Middle frontal gyrus (tissue), 1 donor: ENCODE measurements around the gene CLEC16A.
"Not testable (repeated sequence)": the region's sequence is repeated elsewhere in the genome, so short reads cannot be mapped to it uniquely, and the experiment has no call there.

ENCODE experiments used
- DNase-seq: peaks from one replicate; pipeline ENCODE4 v3.0.0-alpha.2; 2015; ENCODE audit warnings: low spot score; ENCODE audit errors: extremely low spot score

CLEC16A gene

DNA sequence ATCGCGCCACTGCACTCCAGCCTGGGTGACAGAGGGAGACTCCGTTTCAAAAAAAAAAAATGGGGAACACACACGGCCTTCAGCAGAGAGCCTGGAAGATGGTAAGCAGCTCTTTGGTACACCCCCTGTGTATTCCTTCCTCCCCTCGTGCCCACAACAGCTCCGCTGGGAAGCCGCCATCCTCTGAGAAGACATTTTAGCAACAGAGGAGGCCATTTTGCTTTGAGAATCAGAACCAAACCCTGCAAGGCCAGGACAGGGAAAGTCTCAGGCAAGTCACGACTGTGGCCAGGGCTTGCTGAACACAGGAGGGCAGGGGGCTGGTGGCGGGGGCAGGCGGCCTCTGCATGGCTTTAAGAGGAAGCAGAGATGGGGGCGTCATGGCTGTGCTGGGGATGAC lies 265.9 kb downstream of the CLEC16A start:
- no peak for DNase-seq

DNA sequence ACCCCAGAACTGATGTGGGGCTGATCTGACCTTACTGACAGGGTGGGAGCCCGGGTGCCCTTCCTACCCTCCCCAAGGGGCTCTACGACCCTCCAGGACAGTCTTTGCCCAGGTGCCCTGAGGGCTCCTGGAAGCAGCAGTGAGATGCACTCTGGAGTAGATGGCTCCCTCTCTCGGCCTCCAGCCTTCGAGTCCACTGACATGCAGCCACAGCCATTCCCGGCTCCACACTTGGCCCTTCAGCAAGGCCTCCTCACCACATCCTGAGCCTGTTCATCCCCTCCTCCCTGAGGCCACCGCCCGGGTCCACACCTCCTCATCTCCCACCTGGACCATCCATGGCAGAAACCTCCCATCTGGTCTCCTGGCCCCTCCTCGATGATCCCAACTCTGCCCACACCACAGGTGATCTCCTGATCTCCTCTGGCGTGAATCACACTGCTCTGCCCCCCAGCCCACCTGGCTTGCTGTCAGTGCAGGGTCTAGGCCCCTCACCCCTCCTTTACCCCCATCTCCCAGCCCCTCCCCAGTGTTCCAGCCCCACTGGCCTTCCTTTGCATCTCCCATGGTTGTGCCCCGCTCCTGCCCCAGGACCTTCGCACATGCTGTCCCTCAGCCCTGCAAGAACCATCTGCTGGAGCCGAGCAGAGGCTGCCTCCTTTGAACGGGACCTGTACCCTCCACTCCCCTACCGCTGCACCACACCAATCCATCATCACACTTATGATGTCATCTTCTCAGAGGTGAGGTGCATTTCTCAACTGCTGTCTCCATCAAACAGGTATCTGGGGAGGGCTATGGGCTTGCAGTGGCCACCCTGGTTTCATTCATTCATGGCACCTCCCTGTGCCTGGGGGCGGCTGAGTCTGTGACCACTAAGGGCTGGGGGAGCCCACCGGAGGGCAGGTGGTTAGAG lies 267.0 kb downstream of the CLEC16A start:
- DNase-seq = no peak

DNA sequence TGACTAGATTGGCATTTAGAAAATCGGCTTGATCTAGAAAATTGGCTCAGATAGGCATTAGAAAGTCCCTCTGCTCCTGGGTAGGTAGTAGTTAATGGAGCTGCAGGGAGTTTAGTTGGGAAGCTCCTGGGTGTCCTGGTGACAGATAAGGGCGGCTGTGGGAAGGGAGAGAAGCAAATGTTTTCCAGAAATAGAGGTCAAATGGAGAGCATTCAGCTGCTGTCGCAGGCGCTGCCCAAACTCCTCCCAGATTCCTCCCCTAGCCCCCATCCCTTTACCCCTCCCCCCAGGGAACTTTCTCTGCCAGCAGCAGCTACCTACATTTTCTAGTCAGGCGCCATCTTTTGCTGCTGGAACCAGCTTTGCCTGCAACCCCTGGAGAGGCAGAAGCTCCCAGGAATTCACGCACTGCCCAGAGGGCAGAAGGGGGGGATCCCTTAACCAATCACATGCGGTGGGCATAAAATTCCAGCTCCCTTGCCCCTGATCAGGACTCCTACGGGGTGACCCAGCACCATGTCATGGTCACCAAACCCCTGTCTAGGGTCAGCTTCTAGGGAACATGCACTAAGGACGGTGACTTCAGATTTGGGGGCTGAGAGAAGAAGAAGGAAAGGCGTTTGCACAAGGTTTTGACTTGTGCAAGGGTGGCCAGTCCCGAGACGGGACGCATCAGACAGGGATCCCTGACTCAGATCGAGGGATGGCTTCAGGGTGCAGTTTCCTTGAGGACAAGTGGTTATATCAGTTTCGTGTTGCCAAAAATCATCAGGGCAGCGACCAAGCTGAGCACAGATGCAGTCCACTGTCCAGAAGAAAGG lies 267.8 kb downstream of the CLEC16A start:
- no peak for DNase-seq

DNA sequence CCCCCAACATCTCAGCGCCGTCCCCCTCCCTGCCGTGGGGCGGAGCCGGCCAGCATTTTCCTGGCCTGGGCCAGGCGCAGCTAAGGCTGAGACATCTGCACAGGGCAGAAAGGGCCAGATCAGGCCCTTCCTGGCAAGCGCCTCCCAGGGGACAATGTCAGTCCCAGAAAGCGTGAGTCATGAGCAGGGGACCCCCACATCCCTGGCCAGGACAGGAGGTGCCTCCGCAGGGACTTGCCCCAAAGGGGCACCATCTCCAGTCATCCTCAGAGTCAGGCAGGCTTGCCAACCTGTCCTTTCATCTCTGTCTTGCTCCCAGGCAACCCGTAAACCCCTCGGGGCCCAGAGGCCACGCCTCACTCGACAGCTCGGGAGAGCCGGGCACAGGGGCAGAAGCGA lies 268.4 kb downstream of the CLEC16A start:
- no peak for DNase-seq

DNA sequence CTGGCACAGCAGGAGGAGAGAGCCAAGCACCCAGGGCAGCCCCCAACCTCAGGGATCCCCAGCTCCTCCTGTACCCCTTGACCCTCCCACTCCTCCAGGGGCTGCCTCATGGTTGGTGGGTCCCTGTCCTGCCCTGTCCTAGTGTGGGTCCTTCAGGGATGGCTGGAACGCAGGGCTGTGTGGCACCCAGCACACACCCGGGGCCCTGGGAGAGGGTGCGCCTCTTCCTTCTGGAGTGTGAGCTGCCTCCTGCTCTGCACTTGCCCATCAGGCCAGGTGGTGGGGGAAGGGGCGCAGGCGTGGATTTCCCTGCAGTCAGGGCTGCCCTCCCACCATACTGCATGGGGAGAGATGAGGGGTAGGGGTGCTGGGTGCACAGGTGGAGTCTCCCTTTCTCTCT lies 269.0 kb downstream of the CLEC16A start:
- no peak for DNase-seq

DNA sequence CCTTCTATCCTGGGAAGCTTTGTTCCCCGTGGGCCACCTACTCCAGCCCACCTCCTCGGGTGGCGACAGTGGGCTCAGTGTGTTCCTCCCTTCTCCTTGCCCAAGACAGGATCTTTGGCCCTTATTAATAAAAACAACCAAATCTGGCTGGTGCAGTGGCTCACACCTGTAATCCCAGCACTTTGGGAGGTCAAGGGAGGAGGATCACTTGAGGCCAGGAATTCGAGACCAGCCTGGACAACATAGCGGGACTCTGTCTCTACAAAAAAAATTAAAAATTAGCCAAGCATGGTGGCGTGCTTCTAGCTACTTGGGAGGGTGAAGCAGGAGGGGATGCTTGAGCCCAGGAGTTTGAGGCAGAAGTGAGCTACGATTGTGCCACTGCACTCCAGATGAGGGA lies 269.4 kb downstream of the CLEC16A start:
- DNase-seq = no peak

DNA sequence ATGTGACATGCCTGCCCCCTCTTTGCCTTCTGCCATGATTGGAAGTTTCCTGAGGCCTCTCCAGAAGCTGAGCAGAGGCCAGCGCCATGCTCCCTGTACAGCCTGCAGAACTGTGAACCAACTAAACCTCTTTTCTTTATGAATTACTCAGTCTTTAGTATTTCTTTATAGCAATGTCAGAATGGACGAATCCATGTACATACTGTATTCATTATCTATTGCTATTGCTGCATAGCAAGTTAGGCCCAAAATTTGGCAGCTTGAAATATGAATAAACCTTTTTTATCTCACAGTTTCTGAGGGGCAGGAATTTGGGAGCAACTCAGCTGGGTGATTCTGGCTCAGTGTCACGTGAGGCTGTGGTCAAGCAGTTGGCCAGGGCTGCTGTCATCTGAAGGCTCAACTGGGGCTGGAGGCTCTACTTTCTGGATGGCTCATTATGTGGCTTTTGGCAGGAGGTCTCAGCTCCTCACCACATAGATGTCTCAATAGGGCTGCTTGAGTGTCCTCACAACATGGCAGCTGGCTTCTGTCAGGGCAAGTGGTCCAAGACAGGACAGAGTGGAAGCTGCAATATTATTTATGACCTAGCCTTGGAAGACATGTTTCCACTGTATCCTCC lies 271.7 kb downstream of the CLEC16A start:
- DNase-seq = no peak

DNA sequence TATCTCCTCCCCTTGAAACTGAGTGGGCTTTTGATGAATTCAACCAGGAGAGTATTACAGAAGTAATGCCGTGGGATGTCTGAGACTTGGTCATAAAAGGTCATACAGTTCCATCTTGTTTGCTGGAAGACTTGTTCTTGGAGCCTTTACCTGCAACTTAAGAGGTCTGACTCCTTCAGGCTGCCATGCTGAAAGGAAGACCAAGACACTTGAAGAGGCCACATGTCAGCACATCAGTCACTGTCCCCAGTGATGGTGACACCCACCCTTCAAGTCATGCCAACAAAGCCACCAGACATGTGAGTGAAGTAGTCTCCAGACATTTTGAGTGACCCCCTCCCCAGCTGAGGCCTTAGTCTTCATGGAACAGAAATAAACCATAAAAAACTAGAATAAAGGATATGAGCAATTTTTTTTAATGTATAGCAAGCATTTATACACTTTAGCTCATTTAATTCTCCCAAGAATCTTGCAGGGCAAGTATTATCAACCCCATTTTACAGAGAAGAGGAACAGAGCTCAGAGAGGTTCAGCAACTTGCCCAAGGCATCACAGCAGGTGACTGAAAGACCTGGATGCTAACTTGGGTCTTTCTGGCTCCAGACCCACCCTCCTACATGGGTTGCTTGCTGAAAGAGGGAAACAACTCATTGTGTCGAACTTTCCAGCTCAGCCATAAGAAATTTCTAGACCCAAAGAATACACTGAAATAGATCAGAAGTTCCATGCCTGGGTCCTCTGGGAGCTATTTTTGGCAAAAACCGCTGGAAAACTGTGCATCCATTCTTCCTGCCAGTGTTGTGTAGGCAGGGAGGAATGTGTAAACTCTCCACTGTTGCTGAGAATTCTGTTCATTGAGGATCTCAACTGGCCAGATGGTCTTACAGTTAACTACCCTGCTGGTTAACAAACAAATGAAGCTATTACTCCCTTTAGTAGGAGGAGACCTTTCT lies 273.6 kb downstream of the CLEC16A start:
- no peak for DNase-seq

DNA sequence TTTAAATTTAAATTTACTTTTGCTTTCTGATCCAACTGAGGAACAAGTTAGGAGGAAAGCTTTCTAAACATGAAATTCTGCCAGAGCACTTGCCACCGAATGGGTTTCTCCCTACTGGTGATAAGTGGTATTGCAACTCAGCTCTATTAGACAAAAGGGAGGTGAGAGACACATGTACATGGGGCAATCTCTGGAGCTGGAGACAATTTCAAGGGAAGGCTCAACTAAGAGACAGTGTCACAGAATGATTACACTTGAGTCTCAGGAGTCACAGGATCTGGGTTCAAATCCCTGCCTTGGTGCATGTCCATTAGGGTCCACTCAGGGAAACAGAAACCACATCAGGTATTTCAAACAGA lies 274.2 kb downstream of the CLEC16A start:
- DNase-seq = no peak

DNA sequence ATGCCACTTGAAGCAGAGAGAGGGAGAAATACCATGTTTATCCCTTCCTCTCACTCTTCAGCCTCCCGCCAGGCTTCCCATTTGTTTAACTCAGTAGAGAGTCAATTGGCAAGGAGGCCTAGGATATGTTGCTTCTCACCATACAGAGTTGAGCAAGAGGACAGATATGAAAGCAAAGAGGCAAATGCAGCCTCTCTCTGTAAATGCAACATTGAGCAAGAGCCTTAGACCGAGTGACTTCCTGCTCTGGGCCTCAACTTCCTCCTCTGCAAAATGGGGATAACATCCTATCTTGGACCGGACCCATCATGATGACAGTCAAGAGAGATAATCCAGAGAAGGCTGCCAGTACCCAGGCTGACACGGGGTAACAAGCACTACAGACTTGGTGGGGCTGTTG lies 274.8 kb downstream of the CLEC16A start:
- DNase-seq = no peak

DNA sequence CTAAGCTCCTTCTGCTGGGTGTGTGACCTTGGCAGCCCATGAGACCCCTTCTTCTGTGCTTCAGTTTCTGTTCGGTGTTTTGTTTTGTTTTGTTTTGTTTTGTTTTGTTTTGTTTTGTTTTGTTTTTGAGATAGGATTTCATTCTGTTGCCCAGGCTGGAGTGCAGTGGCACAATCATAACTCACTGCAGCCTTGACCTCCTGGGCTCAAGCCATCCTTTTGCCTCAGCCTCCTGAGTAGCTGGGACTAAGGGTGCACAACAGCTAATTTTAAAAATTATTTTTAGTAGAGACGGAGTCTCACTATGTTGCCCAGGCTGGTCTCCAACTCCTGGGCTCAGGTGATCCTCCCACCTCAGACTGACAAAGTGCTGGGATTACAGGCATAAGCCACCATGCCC lies 276.1 kb downstream of the CLEC16A start:
- not testable (repeated sequence) for DNase-seq

DNA sequence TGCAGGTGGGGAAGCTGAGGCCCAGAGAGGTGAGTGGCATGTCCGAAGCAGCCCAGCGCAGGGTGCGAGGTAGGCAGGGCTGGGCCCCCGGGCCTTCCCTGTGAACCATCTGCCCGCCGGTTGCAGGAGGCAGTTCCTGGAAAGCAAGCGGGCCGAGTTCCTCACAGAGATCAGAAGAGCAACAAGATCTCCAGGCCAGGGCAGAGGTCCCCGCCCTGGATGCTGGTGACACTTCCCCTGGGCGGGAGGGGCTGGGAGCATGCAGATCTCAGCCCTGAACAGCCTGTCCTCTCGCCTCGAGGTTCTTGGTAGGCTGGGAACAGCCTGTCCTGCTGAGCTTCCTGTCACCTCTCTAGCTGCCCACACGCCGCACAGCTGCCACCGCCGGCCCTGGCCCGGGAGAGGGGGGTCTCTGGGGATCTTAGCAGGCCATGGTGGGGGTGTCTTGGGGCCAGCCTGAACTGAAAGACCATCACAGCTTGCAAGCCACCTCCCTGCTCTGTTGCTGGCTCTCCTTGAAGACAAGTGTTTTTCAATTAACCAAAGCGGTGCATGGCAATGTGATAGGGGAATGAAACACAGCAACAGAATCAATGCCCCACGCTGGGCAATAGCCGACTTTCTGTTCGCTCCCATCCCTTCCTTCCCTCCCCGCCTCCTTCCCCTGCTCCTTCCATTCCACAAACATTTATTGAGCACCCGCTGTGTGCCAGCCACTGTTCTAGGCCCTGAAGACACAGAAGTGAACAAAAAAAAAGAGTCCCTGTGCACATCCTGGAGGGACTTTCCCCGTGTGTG lies 279.9 kb downstream of the CLEC16A start:
- DNase-seq = no peak

DNA sequence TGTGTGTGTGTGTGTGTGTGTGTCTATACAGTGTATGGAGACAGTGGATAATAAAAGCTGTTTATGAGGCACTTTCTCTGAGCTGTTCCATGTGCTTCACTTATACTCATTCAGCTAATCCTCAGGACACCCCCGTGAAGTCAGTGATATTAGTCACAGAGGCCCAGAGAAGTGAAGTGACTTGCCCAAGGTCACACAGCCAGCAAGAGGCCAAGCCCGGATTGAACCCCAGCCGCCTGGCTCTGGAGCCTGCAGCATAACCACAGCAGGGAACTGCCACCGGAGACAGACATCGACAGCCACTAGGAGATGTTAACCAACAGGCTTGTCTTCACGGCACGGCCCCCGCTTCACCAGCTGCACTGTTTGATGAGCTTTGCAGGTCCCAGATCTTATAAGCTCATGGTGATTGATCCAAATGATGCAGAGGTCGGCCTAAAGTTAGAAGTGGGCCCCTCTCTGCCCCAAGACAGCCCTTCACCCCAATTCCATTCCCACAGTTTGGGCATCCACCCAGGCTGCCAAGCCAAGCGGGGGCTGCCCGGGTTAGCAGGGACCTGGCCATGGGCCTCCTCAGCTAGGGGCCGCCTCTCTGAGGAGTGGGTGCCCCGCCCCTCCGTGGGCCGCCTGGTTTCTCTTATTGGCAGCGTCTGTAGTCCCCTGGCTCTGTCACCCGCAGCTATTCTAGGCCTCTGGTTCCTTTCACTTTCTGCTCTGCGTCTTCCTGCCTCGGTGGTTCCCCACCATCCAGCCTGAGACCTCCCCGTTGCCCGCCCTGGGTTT lies 280.7 kb downstream of the CLEC16A start:
- no peak for DNase-seq

DNA sequence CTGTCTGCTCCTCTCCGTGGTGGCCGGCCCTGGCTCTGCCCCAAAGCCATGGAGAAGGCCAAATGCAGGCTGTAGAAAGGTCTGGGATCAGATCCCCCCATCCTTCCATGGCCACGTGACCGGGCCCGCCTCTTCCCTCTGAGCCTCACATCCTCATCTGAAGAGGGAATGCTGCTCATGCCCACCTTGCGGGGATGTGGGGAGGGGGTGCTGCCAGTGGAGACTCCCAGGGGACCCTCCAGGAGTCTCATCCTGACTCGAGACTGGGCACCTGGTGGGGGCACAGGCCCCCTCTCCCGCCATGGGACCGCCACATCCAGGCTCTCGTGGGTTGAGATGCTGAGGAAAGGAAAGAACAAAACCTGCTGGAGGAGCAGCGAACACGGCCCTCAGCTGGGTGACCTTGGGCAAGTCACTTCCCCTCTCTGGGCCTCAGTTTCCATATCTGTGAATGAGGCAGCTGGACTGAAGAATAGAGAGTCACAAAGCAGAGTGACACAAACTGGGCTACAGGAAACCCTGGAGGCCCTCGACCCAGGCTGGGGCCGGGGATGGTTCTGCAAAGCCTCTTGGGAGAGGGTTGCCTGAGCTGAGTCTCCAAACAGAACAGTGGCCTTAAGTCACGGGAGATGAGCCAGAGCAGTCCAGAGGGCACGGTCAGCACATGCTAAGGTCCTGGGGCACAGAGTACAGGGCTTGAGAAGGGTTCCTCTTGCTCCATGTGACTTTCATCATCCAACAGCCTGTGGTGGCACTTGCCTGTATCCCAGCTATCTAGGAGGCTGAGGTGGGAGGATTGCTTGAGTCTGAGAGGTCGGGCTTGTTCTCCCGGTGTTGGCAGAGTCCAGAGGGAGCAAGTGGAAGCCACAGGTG lies 281.5 kb downstream of the CLEC16A start:
- no peak for DNase-seq

DNA sequence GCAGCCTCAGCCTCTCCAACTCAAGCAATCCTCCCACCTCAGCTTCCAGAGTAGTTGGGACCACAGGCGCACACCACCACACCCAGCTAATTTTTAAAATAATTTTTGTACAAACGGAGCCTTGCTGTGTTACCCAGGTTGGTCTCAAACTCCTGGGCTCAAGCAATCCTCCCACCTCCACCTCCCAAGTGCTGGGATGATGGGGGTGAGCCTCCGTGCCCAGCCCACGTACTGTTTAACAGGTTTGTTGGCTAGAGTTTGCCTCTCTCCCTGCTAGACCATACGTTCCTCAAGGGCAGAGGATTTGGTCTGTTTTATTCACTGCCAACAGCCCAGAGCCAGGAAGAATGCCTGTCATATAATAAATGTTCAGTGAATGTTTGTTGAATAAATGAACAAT lies 285.1 kb downstream of the CLEC16A start:
- DNase-seq = no peak

DNA sequence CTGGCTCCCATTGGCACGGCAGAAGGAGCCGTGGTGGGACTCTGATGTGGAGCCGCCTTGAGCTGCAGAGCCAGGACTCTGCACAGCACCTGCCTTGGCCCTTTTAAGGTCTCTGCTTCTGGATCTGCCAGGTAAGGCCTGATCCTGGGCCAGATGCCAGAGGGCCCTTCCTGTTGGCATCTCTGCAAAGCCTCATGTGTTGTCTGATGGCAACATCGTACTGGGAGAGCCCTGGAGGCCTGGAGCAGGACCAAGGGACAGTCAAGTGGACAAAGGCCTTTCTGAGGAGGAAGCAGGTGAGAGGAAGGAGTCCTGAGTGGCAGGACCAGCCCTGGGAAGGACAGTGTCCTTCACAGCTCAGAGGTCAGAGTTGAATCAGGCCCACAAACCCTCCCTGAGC lies 285.5 kb downstream of the CLEC16A start:
- no peak for DNase-seq

DNA sequence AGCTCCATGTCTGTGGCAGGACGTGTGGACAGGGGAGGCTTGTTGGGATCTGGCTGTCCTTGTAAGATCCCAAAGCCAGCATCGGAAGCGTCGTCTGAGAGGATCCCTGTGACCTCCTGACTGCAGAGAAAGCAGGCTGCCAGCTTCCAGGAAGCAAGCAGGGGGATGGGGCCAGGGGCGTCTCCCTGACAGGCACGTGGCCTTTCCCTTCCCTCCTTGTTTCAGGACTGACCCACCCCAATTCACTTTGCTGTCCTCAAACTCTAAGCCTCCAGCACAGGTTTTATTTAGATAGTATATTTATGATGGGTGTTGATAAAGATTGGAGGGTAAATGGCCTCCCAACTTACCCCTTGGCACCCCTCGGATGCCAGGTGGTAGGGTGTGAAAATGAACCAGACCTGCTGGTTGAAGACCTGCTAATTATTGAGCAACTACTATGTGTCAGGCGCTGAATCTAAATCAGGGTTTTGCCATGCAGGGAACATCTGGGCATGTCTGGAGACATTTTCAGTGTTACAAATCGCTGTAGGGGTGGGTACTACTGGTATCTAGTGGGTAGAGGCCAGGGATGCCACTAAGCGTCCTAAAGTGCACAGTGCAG lies 287.1 kb downstream of the CLEC16A start:
- no peak for DNase-seq
